B cell (primary cell): ENCODE measurements around the gene NAV2. TPM values are rescaled to one million over a fixed set of nuclear protein-coding genes. Genes with fewer than 3 reads are reported as not detected.

ENCODE experiments used
- ATAC-seq: fragments of 200-7000 bp; cut with Tn5 transposase; one replicate; pipeline ENCODE4 v1.10.0; 2021; ENCODE audit warnings: low read depth, mild to moderate bottlenecking, moderate number of reproducible peaks, moderate library complexity
- CTCF ChIA-PET: fragments of 350-600 bp; sonication (Branson Sonifier 250); formaldehyde crosslinking; loops from one replicate; lab custom pipeline; 2021; ENCODE audit warnings: antibody characterized with exemption, inconsistent platforms; lab: Charles Lee
- POLR2A ChIA-PET: fragments of 350-600 bp; sonication (Branson Sonifier 250); formaldehyde crosslinking; loops from one replicate; lab custom pipeline; 2021; ENCODE audit warnings: antibody characterized with exemption; lab: Charles Lee
- DNase-seq: peaks from one replicate; pipeline ENCODE4 v3.0.0; 2013
- H2AFZ ChIP-seq: 2 replicates; pipeline ENCODE4 v1.6.1; 2012; ENCODE audit warnings: mild to moderate bottlenecking, low read depth, low read length; ENCODE audit not compliant: insufficient read depth, poor library complexity, severe bottlenecking
- H3K27ac ChIP-seq, 2 donors: 1 replicate in 1 of 2; 2 replicates in 1 of 2; pipeline ENCODE4 v1.5.1; 2012 to 2013; ENCODE audit warnings: low read length in 2 of 2, mild to moderate bottlenecking in 2 of 2, moderate library complexity in 1 of 2
- H3K27me3 ChIP-seq, 4 experiments: fragments of 200-600 bp in 1 of 4; sonication (generic) in 1 of 4; replicated peaks in 1 of 4; 1 replicate in 2 of 4; 2 replicates in 2 of 4; pipeline versions ENCODE4 v1.6.1 to v1.7.0; 2013 to 2016; ENCODE audit warnings: low read length in 3 of 4, mild to moderate bottlenecking in 2 of 4, mixed read lengths in 1 of 4, moderate library complexity in 1 of 4; ENCODE audit not compliant: insufficient read depth in 4 of 4, control insufficient read depth in 3 of 4; ENCODE audit errors: control extremely low read depth in 1 of 4
- H3K36me3 ChIP-seq, 2 experiments: replicated peaks in 1 of 2; 1 replicate in 1 of 2; 2 replicates in 1 of 2; pipeline versions ENCODE4 v1.6.1 to v1.7.1; 2013; ENCODE audit warnings: low read length in 1 of 2; ENCODE audit not compliant: insufficient read depth in 2 of 2, control insufficient read depth in 1 of 2; ENCODE audit errors: control extremely low read depth in 1 of 2, extremely low read depth in 1 of 2
- H3K4me1 ChIP-seq, 2 donors: fragments of 200-600 bp in 1 of 2; sonication (generic) in 1 of 2; 1 replicate in 1 of 2; 2 replicates in 1 of 2; pipeline versions ENCODE4 v1.5.1 to v1.6.1; 2013 to 2017; ENCODE audit warnings: low read length in 2 of 2; ENCODE audit not compliant: control insufficient read depth in 2 of 2, insufficient read depth in 2 of 2
- H3K4me2 ChIP-seq: replicated peaks from 2 replicates; pipeline ENCODE3; 2012; ENCODE audit warnings: mild to moderate bottlenecking, low read depth, low read length; ENCODE audit not compliant: poor library complexity, severe bottlenecking
- H3K4me3 ChIP-seq, 5 experiments: fragments of 200-600 bp in 1 of 5; sonication (generic) in 1 of 5; 1 replicate in 3 of 5; 2 replicates in 2 of 5; pipeline versions ENCODE4 v1.5.1 to v1.7.0; 2011 to 2016; ENCODE audit warnings: low read length in 4 of 5, mild to moderate bottlenecking in 4 of 5, low read depth in 2 of 5, control low read depth in 1 of 5, moderate library complexity in 1 of 5; ENCODE audit not compliant: insufficient read depth in 1 of 5; ENCODE audit errors: control extremely low read depth in 1 of 5, extremely low read depth in 1 of 5
- H3K79me2 ChIP-seq: fragments of 200-600 bp; sonication (generic); one replicate; pipeline ENCODE4 v1.6.0; 2016; ENCODE audit warnings: low read length; ENCODE audit not compliant: control insufficient read depth, insufficient read depth
- H3K9ac ChIP-seq: fragments of 200-600 bp; sonication (generic); 2 replicates; pipeline ENCODE4 v1.6.1; 2017; ENCODE audit warnings: mild to moderate bottlenecking, low read length, moderate library complexity
- H3K9me3 ChIP-seq, 3 donors: one replicate each; pipeline versions ENCODE4 v1.6.1 to v1.7.1; 2013; ENCODE audit warnings: low read length in 2 of 3; ENCODE audit not compliant: control insufficient read depth in 2 of 3, insufficient read depth in 1 of 3; ENCODE audit errors: control extremely low read depth in 1 of 3
- H4K20me1 ChIP-seq: 2 replicates; pipeline ENCODE4 v1.6.0; 2012; ENCODE audit warnings: mild to moderate bottlenecking, low read length; ENCODE audit not compliant: insufficient read depth, control insufficient read depth, poor library complexity, severe bottlenecking
- H3K27ac Mint-ChIP-seq: one replicate; pipeline ENCODE4 v1.8.0; 2021; ENCODE audit warnings: mixed read lengths
- H3K27me3 Mint-ChIP-seq: one replicate; pipeline ENCODE4 v1.8.0; 2021; ENCODE audit warnings: mixed read lengths
- H3K4me1 Mint-ChIP-seq: one replicate; pipeline ENCODE4 v1.8.0; 2021; ENCODE audit warnings: mixed read lengths
- H3K4me3 Mint-ChIP-seq: one replicate; pipeline ENCODE4 v1.8.0; 2021; ENCODE audit warnings: mixed read lengths
- H3K9me3 Mint-ChIP-seq: one replicate; pipeline ENCODE4 v1.8.0; 2022; ENCODE audit warnings: mixed read lengths; ENCODE audit not compliant: insufficient read depth
- EZH2 ChIP-seq: IDR thresholded peaks from 2 replicates; pipeline ENCODE4 v1.6.1; 2012; ENCODE audit warnings: borderline replicate concordance, low read depth, mild to moderate bottlenecking, moderate library complexity, low read length; ENCODE audit not compliant: insufficient read depth, poor library complexity, severe bottlenecking
- WGBS: methylation state at CpG from one replicate; pipeline ENCODE4 v1.1.5; 2013; ENCODE audit warnings: missing lambda C conversion rate; ENCODE audit not compliant: insufficient coverage; 5-methylcytosine and 5-hydroxymethylcytosine counted together
- intact Hi-C: fragments of 100-400 bp; cut with micrococcal nuclease; formaldehyde crosslinking; loops from one replicate; pipeline ENCODE4 v1.10.0; 2022
- polyA plus RNA-seq: library from polyadenylated mRNA; depleted of rRNA; stranded (reverse); fragments of >200 nt; gene quantifications from 2 replicates; pipeline ENCODE4 v1.2.3, GENCODE V29; 2012
- total RNA-seq, 2 donors: library from RNA; stranded (reverse); fragments of 120-200 nt in 1 of 2; gene quantifications; 1 replicate in 1 of 2; 2 replicates in 1 of 2; pipeline versions ENCODE4 v1.2.3 to v1.2.4, GENCODE V29; 2013 to 2022
- TF ChIP-seq, protein P1 (sequence below): fragments of 200-600 bp; IDR thresholded peaks from one replicate; pipeline ENCODE4 v1.8.0; 2022; ENCODE audit warnings: antibody characterized with exemption, mild to moderate bottlenecking

NAV2 gene
- total and polyA plus RNA-seq, 2 donors (not counting 1 experiment from before 2014, with no cell fraction given) = 0.82 to 22.2 TPM

DNA sequence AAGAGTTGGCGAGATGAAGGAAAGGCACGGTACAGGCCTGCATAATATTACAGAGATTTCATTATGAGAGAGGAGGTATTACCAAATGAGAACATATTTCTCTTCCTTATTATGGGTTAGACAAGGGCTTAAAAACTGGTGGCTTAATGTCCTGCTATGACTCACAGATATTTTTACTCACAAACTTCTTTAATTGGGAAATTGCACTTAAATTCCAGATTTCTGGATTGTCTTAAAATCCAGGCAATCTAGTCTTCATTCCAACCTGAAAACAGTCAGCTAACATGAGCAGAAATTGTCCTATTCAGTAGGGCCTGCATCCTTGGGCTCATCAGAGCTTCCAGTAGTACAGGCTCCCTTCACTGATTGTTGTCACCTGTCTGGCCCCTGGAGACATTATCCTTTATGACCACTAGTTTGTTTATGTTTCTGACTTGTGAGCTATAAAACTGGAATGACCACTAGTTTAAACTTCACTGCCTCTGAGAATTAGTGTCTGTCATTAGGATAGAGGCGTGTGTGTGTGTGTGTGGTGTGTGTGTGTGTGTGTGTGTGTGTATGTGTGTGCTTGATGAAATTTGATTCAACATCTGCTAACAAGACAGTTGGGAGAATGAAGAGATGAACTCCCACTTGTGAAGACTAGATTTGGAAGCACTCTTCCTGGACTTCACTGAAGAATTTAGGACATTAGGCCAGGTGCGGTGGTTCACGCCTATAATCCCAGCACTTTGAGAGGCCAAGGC is 422.5 kb downstream of the NAV2 start:
- POLR2A ChIA-PET = no interaction called here
- peaks cover 10% of the 10 kb centered on the region in 2 donors for H3K4me1 ChIP-seq
- H3K27me3 Mint-ChIP-seq = peaks cover 71% of the 10 kb centered on the region
- intact Hi-C loops = loop anchor here (5.0 kb wide), 1 partner anchor 573 kb away; no protein-coding TSS in a partner anchor
- H3K79me2 ChIP-seq = no peaks in the 10 kb centered on the region
- no peaks in the 10 kb centered on the region for H3K36me3 ChIP-seq
- no peak overlapping the region for H3K4me3 Mint-ChIP-seq
- CTCF ChIA-PET = interaction anchor here (1.6 kb wide), 1 partner anchor 9 kb away, joined by 6 read pairs; no protein-coding TSS in a partner anchor
- DNase-seq = no peak
- ATAC-seq = no peak
- no peaks in the 10 kb centered on the region for H4K20me1 ChIP-seq
- no peaks in the 10 kb centered on the region for H3K9me3 ChIP-seq
- peaks cover 10% of the 10 kb centered on the region for H3K4me1 Mint-ChIP-seq
- peaks cover 0 to 27% (median 14%) of the 10 kb centered on the region in 4 experiments for H3K27me3 ChIP-seq
- no peak overlapping the region for H2AFZ ChIP-seq
- TF ChIP-seq, protein P1, sequence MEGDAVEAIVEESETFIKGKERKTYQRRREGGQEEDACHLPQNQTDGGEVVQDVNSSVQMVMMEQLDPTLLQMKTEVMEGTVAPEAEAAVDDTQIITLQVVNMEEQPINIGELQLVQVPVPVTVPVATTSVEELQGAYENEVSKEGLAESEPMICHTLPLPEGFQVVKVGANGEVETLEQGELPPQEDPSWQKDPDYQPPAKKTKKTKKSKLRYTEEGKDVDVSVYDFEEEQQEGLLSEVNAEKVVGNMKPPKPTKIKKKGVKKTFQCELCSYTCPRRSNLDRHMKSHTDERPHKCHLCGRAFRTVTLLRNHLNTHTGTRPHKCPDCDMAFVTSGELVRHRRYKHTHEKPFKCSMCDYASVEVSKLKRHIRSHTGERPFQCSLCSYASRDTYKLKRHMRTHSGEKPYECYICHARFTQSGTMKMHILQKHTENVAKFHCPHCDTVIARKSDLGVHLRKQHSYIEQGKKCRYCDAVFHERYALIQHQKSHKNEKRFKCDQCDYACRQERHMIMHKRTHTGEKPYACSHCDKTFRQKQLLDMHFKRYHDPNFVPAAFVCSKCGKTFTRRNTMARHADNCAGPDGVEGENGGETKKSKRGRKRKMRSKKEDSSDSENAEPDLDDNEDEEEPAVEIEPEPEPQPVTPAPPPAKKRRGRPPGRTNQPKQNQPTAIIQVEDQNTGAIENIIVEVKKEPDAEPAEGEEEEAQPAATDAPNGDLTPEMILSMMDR = no peak
- no peak for TF ChIP-seq EZH2
- no peak overlapping the region for H3K4me3 ChIP-seq
- WGBS = 100% methylated on average over 2 of the region's 5 CpGs
- no peak overlapping the region for H3K4me2 ChIP-seq
- H3K27ac ChIP-seq = no peak overlapping the region
- no peak overlapping the region for H3K27ac Mint-ChIP-seq
- no peak overlapping the region for H3K9ac ChIP-seq
- H3K9me3 Mint-ChIP-seq = no peaks in the 10 kb centered on the region

DNA sequence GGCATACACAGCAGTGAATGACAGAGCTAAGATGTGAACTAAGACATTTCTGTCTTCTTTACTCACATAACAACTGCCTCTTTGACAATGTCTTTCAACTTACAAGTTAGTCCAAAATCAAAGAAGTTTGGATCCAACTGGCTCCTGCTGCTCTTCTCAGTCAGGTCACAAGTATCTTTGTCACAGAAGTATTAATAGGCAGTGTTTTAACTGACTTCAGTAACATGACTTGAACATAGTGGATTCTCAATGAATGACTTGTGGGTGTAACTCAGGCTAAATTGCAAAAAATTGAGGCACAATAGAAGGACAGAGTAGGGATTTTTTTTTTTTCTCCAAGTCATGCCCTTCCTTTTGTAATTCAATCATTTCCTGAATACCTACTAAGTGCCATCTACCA is 425.0 kb downstream of the NAV2 start:
- TF ChIP-seq EZH2 = no peak
- TF ChIP-seq, protein P1 = no peak
- CTCF ChIA-PET = interaction anchor here (3.6 kb wide), 1 partner anchor 10 kb away, joined by 32 read pairs; no protein-coding TSS in a partner anchor
- Histone ChIP-seq H3K4me1 (peaks cover 0 to under 1% of the 10 kb centered on the region in 2 donors), H3K4me2 (no peak overlapping the region), H3K4me3 (no peak overlapping the region), H3K9ac (no peak overlapping the region), H4K20me1 (no peaks in the 10 kb centered on the region), H3K9me3 (no peaks in the 10 kb centered on the region), H3K27me3 (peaks cover 0 to 16% (median 13%) of the 10 kb centered on the region in 4 experiments), H2AFZ (no peak overlapping the region), H3K79me2 (no peaks in the 10 kb centered on the region), H3K36me3 (no peaks in the 10 kb centered on the region), H3K27ac (no peak overlapping the region)
- H3K9me3 Mint-ChIP-seq = no peaks in the 10 kb centered on the region
- peaks cover 65% of the 10 kb centered on the region for H3K27me3 Mint-ChIP-seq
- no peak overlapping the region for H3K4me3 Mint-ChIP-seq
- POLR2A ChIA-PET = no interaction called here
- ATAC-seq (no peak), DNase-seq (no peak)
- no peaks in the 10 kb centered on the region for H3K4me1 Mint-ChIP-seq
- intact Hi-C loops = no loop called here
- H3K27ac Mint-ChIP-seq = no peak overlapping the region
